Mucosa of rectum (tissue), 2 donors: Measurements from ENCODE around the gene ZNF207.
"Not testable (repeated sequence)": the region's sequence is repeated elsewhere in the genome, so short reads cannot be mapped to it uniquely, and the experiment has no call there.

ENCODE experiments used
- H3K27ac ChIP-seq, 2 donors: one replicate each; pipeline ENCODE4 v1.7.0; 2013; ENCODE audit warnings: inconsistent platforms in 2 of 2, low read depth in 2 of 2, low read length in 2 of 2
- H3K27me3 ChIP-seq, 2 donors: one replicate each; pipeline ENCODE4 v1.7.0; 2013; ENCODE audit warnings: low read length in 2 of 2; ENCODE audit not compliant: control insufficient read depth in 2 of 2, insufficient read depth in 2 of 2
- H3K36me3 ChIP-seq, 2 donors: one replicate each; pipeline ENCODE4 v1.7.0; 2013; ENCODE audit warnings: low read length in 2 of 2; ENCODE audit not compliant: control insufficient read depth in 2 of 2, insufficient read depth in 2 of 2
- H3K4me1 ChIP-seq, 2 donors: one replicate each; pipeline ENCODE4 v1.7.0; 2013; ENCODE audit warnings: low read length in 2 of 2, mild to moderate bottlenecking in 1 of 2; ENCODE audit not compliant: control insufficient read depth in 2 of 2, insufficient read depth in 2 of 2
- H3K4me3 ChIP-seq, 2 donors: one replicate each; pipeline ENCODE4 v1.7.0; 2013; ENCODE audit warnings: low read length in 2 of 2
- H3K9ac ChIP-seq, 2 donors: one replicate each; pipeline ENCODE4 v1.7.0; 2013; ENCODE audit warnings: low read length in 2 of 2, low read depth in 1 of 2, mild to moderate bottlenecking in 1 of 2
- H3K9me3 ChIP-seq, 2 donors: one replicate each; pipeline ENCODE4 v1.7.0; 2013; ENCODE audit warnings: low read length in 2 of 2; ENCODE audit not compliant: control insufficient read depth in 2 of 2
- donor health status: healthy.
- donor health status: Normal muscosa, but diverticular disease.

Gene ZNF207

DNA sequence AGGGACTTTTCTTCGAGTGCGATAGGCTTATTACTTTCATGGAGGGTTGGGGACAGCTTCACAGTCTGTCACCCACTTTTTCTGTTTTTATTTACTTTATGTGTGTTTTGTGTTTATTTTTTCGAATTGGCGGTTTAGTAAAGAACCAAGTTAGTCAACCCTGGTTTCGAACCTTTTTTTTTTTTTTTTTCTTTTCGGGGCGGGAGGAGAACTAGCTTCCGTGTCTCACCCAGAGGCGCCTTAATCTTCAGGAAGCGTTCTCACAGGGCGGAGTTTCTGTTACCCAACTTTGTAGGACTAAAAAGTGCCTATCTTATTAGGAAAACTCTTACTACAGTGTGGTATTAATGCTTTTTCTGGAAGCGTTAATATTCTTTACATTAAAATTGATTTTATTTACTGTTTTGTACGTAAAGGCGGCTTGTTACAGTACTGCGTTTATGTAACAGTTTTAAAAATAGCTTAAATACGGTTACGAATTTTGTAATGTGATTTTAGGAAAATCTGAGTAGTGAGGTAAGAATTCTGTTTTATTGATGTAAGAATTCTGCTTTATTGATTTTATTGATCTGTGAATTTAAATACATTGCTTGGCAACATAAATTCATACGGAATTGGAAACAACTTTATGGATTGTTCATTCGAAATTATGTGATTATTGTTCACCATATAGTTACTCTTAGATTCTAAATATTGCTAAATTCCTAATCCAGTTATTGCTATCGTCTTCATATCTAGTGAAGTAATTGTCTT, 885 bp downstream of the ZNF207 start:
- peaks cover 19% of the 10 kb centered on the region in 2 donors for H3K4me1 ChIP-seq

DNA sequence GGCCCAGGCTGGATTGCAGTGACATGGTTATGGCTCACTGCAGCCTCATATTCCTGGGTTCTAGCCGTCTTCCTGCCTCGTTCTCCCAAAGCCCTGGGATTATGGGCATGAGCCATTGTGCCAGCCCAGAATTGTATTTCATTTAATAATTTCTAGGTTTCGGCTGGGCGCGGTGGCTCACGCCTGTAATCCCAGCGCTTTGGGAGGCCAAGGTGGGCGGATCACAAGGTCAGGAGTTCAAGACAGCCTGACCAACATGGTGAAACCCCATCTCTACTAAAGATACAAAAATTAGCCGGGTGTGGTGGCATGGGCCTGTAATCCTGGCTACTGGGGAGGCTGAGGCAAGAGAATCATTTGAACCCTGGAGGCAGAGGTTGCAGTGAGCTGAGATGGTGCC, 2.8 kb downstream of the ZNF207 start:
- Histone ChIP-seq H3K4me1 (peaks cover 19 to 24% of the 10 kb centered on the region in 2 donors), H3K4me3 (peak overlapping the region; percentile 13 to 53), H3K36me3 (peaks cover 25 to 32% of the 10 kb centered on the region in 2 donors)
- not testable (repeated sequence) for H3K9ac ChIP-seq, H3K27ac ChIP-seq, H3K9me3 ChIP-seq, H3K27me3 ChIP-seq

More for the DNA sequence above, 885 bp downstream of the ZNF207 start:
- H3K4me3 ChIP-seq: peak overlapping the region; percentile 99 to 100
- no peaks in the 10 kb centered on the region for H3K9me3 ChIP-seq
- peaks cover 22% of the 10 kb centered on the region in 2 donors for H3K36me3 ChIP-seq
- peak overlapping the region; percentile 100 for H3K9ac ChIP-seq
- H3K27ac ChIP-seq: peak overlapping the region; percentile 99
- H3K27me3 ChIP-seq: no peaks in the 10 kb centered on the region

DNA sequence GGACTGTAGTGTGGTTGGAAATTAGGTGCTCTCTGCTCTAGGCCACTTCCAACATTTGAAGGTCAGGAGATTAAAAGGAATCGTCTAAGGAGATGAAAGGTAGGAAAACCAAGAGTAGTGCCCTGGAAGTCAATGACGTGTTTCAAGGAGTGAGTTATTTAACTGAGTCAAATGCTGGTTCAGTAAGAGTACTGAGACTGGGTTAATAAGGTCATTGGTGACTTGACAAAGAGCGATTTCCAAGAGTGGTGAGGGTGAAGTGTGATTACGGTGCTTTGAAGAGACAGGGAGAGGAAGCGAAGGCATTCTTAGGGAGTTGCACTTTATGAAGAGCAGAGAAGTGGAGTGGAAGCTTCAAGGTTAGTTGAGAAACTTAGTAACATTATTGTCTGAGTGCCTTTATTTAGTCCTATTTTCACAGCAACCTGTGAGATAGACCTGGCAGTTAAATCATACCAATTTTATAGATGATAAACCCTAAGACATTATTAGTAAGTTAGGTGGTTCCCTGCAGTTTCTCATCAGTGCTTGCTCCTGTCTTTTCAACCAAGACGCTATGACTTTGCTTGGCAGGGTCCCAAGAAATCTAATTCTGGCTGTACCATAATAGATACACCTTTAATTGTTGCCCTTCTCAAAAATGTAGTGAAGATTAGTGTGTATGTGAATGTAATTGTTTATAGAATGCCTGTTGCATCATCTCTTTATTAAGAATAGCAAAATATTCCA, 5.9 kb downstream of the ZNF207 start:
- Histone ChIP-seq H3K9ac (no peak overlapping the region), H3K36me3 (peaks cover 54 to 58% of the 10 kb centered on the region in 2 donors), H3K27ac (no peak overlapping the region), H3K4me1 (peaks cover 19 to 21% of the 10 kb centered on the region in 2 donors), H3K9me3 (no peaks in the 10 kb centered on the region), H3K4me3 (no peak overlapping the region), H3K27me3 (no peaks in the 10 kb centered on the region)

DNA sequence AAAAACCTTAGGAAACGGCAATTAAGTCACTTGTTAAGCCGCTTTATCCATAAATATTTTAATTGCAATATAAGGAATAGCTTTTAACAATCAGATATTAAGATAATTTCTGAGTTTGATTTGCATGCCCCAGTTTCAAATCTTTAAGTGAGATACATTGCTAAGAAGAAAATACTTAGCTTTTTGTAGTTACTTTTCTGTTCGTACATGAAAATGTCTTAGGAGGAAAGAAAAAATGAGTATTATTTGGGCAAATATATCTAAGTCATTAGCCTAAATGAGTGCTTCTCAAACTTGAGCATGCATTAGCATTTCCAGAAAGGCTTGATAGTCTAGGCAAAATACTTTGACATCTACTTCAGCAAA, 6.4 kb downstream of the ZNF207 start:
- H3K9ac ChIP-seq: no peak overlapping the region
- no peak overlapping the region for H3K27ac ChIP-seq
- peaks cover 59 to 63% of the 10 kb centered on the region in 2 donors for H3K36me3 ChIP-seq
- H3K4me1 ChIP-seq: peaks cover 17 to 21% of the 10 kb centered on the region in 2 donors
- H3K4me3 ChIP-seq: no peak overlapping the region
- H3K9me3 ChIP-seq: no peaks in the 10 kb centered on the region
- no peaks in the 10 kb centered on the region for H3K27me3 ChIP-seq

DNA sequence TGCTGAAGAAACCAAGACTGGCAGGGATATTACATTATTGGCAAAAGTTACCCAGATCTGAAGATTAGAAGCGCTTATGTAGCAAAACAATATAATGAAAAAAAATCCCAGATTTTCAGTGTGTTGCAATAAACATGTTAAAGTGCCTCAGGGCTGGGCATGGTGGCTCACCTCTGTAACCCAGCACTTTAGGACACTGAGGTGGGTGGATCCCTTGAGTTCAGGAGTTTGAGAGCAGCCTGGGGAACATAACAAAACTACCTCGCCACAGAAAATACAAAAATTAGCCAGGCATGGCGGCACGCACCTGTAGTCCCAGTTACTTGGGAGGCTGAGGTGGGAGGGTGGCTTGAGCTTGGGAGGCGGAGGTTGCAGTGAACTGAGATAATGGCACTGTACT, 6.8 kb downstream of the ZNF207 start:
- Histone ChIP-seq H3K9ac (no peak overlapping the region), H3K4me3 (no peak overlapping the region), H3K4me1 (peaks cover 13 to 19% of the 10 kb centered on the region in 2 donors), H3K27ac (no peak overlapping the region), H3K36me3 (peaks cover 63 to 64% of the 10 kb centered on the region in 2 donors), H3K9me3 (no peaks in the 10 kb centered on the region), H3K27me3 (no peaks in the 10 kb centered on the region)

DNA sequence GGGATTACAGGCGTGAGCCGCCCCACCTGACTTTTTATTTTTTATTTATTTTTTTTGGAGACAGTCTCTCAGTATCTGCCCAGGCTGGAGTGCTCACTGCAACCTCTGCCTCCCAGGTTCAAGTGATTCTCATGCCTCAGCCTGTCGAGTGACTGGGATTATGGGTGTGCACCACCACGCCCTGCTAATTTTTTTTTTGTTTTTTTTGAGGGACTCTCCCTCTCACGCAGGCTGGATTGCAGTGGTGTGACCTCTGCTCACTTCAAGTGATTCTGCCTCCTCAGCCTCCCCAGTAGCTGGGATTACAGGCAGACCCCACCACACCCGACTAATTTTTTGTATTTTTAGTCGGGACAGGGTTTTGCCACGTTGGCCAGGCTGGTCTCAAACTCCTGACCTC, 7.7 kb downstream of the ZNF207 start:
- Histone ChIP-seq H3K9ac (no peak overlapping the region), H3K9me3 (no peaks in the 10 kb centered on the region), H3K27ac (no peak overlapping the region), H3K4me1 (peaks cover 7 to 14% of the 10 kb centered on the region in 2 donors), H3K27me3 (no peaks in the 10 kb centered on the region), H3K4me3 (no peak overlapping the region), H3K36me3 (peaks cover 69 to 72% of the 10 kb centered on the region in 2 donors)

DNA sequence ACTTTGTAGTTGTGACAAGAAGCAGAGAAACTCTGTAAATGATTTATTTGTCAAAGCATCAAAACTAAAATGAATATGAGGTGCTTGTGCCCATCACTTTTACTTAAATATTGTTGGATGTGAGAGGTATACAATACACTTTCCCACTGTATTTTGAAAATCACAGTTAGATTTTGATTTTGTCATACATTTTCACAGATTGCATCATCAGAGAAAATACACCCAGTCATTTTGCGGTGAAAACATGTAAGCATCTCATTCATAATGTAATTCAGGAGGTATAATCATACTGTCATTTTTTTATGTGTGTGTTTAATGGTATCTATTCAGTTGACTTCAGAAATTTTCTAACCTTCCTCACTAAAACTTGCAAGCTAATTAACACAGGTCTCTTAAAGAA, 11.3 kb downstream of the ZNF207 start:
- peaks cover 74 to 82% of the 10 kb centered on the region in 2 donors for H3K36me3 ChIP-seq
- no peak overlapping the region for H3K9ac ChIP-seq
- no peaks in the 10 kb centered on the region for H3K27me3 ChIP-seq
- peaks cover 0 to 2% of the 10 kb centered on the region in 2 donors for H3K4me1 ChIP-seq
- H3K27ac ChIP-seq: no peak overlapping the region
- H3K9me3 ChIP-seq: no peaks in the 10 kb centered on the region
- H3K4me3 ChIP-seq: no peak overlapping the region

DNA sequence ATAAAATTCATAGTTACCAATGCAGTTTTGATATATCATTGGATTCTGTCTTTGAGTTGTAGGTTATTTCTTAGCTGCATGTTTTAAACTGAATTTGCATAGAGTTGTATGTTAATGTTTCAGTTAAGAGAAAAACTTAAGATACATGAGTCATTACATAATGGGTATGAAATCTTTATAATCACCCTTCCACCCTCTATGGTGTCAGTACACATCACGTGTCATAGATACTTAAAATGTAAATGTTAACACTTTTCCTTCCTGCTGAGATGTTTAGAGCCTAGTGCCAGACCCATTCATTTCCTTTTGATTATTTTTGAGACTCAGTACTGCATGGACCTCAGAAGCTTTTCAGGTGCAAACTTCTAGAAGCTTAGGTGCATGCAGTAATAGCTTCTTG, 20.5 kb downstream of the ZNF207 start:
- Histone ChIP-seq H3K4me3 (no peak overlapping the region), H3K27ac (no peak overlapping the region), H3K9ac (no peak overlapping the region), H3K9me3 (no peaks in the 10 kb centered on the region), H3K36me3 (peaks cover 74 to 75% of the 10 kb centered on the region in 2 donors), H3K27me3 (no peaks in the 10 kb centered on the region), H3K4me1 (no peaks in the 10 kb centered on the region)

DNA sequence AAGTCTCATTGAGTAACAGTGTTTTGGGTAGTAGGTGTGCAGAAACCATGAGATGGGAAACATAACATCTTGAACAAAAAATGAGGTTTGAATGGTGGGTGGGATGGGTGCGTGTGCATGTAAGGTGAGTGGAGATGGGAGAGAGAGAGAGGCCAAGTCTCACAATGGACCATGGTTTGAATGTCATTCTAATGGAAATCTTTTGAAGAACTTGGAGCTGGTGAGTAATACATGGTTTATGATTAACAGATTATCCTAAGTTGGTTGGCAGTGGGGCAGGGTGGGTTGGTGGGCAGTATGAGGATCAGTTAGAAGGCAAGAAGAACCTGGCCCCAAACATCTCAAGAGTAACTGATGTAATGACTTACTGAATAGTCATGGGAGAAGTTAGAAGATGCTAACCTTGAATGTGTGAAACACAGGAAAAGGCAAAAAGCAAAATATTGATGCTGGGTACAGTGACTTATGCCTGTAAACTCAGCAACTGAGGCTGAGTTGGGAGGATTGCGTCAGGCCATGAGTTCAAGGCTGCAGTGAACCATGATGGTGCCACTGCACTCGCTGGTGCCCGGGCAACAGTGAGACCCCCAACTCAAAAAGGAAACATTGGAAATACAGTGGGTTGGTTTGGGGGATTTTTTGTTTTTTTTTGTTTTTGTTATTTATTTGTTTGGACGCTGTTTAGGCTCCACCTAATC, 32.7 kb downstream of the ZNF207 start:
- Histone ChIP-seq H3K4me1 (no peaks in the 10 kb centered on the region), H3K4me3 (no peak overlapping the region), H3K36me3 (peaks cover 39 to 45% of the 10 kb centered on the region in 2 donors)

DNA sequence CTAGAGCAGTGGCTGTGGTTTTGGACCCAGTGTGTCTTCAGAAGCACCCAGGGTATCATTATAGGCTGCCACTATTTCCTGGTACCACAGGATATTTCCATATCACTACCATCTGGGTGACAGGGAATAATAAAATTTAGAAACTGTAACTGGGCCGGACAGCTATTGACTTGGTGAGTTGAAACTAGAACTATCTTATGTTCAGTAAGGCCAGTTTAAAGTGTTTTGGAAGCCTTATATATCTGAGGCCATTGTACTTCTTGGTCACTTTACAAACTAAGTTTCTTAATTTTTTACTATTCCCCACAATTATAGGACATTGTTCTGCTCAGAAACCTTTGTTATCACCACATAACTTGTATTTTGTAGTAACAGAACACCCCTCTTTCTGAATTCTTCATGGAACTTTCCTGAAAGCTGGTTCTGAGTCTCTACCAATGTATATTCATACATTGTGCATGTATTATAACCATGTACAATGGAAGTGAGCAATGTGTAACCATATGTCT, 34.0 kb downstream of the ZNF207 start:
- no peak overlapping the region for H3K27ac ChIP-seq
- H3K4me1 ChIP-seq: no peaks in the 10 kb centered on the region
- no peak overlapping the region for H3K9ac ChIP-seq
- no peaks in the 10 kb centered on the region for H3K27me3 ChIP-seq
- no peak overlapping the region for H3K4me3 ChIP-seq
- H3K36me3 ChIP-seq: peaks cover 26 to 32% of the 10 kb centered on the region in 2 donors
- no peaks in the 10 kb centered on the region for H3K9me3 ChIP-seq

More for the DNA sequence above, 32.7 kb downstream of the ZNF207 start:
- no peak overlapping the region for H3K27ac ChIP-seq
- no peaks in the 10 kb centered on the region for H3K9me3 ChIP-seq
- H3K9ac ChIP-seq: no peak overlapping the region
- H3K27me3 ChIP-seq: no peaks in the 10 kb centered on the region
